Activated CD8-positive, alpha-beta T cell treated with anti-CD3 and anti-CD28 coated beads, Interleukin-2, amount 10 ng/mL, durations not matched to agents 7 days and 5 days (primary cell): ENCODE results near the gene MAP3K7. TPM values are rescaled to one million over a fixed set of nuclear protein-coding genes. Genes with fewer than 3 reads are reported as not detected.

ENCODE experiments used
- ATAC-seq: fragments of 150-1000 bp; cut with Tn5 transposase; one replicate; pipeline ENCODE4 v1.10.0; 2021; ENCODE audit warnings: moderate library complexity
- CTCF ChIA-PET: fragments of 350-600 bp; sonication (Branson Sonifier 250); formaldehyde crosslinking; loops from one replicate; lab custom pipeline; 2021; ENCODE audit warnings: antibody characterized with exemption; lab: Charles Lee
- POLR2A ChIA-PET: fragments of 350-600 bp; sonication (Branson Sonifier 250); formaldehyde crosslinking; loops from one replicate; lab custom pipeline; 2021; ENCODE audit warnings: antibody characterized with exemption; lab: Charles Lee
- DNase-seq: peaks from one replicate; pipeline ENCODE4 v3.0.0-alpha.2; 2020
- H3K27ac Mint-ChIP-seq: one replicate; pipeline ENCODE4 v1.8.0; 2021; ENCODE audit warnings: mild to moderate bottlenecking, mixed read lengths
- H3K27me3 Mint-ChIP-seq: one replicate; pipeline ENCODE4 v1.8.0; 2021; ENCODE audit warnings: low read depth, mixed read lengths
- H3K36me3 Mint-ChIP-seq: one replicate; pipeline ENCODE4 v1.8.0; 2021; ENCODE audit warnings: low read depth, mixed read lengths
- H3K4me1 Mint-ChIP-seq: one replicate; pipeline ENCODE4 v1.8.0; 2021; ENCODE audit warnings: low read depth, mixed read lengths
- H3K4me3 Mint-ChIP-seq: one replicate; pipeline ENCODE4 v1.8.0; 2021; ENCODE audit warnings: mild to moderate bottlenecking, mixed read lengths
- H3K9me3 Mint-ChIP-seq: one replicate; pipeline ENCODE4 v1.8.0; 2022; ENCODE audit warnings: mixed read lengths; ENCODE audit not compliant: insufficient read depth
- total RNA-seq, 2 experiments: library from RNA; stranded (reverse); gene quantifications; one replicate each; pipeline ENCODE4 v1.2.3, GENCODE V29; 2021

MAP3K7 gene
- total RNA-seq, 2 experiments from 2014 or later, result 27.8 to 28.1 TPM

- POLR2A ChIA-PET, result interaction anchor here (0.7 kb wide), 1 partner anchor 519 kb away, joined by 3 read pairs; no protein-coding TSS in a partner anchor
- CTCF ChIA-PET, result interaction anchor here (1.4 kb wide), 1 partner anchor 15 kb away, joined by 3 read pairs; no protein-coding TSS in a partner anchor
- Mint-ChIP-seq H3K4me1 (peaks cover 6% of the 10 kb centered on the region), H3K36me3 (no peaks in the 10 kb centered on the region), H3K27ac (no peak overlapping the region), H3K9me3 (no peaks in the 10 kb centered on the region), H3K27me3 (peaks cover 50% of the 10 kb centered on the region), H3K4me3 (no peak overlapping the region)
- ATAC-seq (no peak), DNase-seq (no peak)
These were observed 92.6 kb downstream of the MAP3K7 start for GRCh38 chr6:90494067-90494780.

- no peak for ATAC-seq
- H3K4me1 Mint-ChIP-seq, result peaks cover 6% of the 10 kb centered on the region
- H3K27ac Mint-ChIP-seq, result no peak overlapping the region
- POLR2A ChIA-PET, result no interaction called here
- no peak for DNase-seq
- H3K27me3 Mint-ChIP-seq, result peaks cover 45% of the 10 kb centered on the region
- H3K4me3 Mint-ChIP-seq, result no peak overlapping the region
- H3K36me3 Mint-ChIP-seq, result no peaks in the 10 kb centered on the region
- H3K9me3 Mint-ChIP-seq, result no peaks in the 10 kb centered on the region
- CTCF ChIA-PET, result interaction anchor here (1.0 to 1.4 kb wide), 2 partner anchors 14 to 91 kb away, joined by 3 to 4 read pairs; no protein-coding TSS in a partner anchor
These were observed 93.5 kb downstream of the MAP3K7 start for GRCh38 chr6:90493332-90493731.

GRCh38 chr6:90492798-90493197, 94.1 kb downstream of the MAP3K7 start:
- Mint-ChIP-seq H3K27me3 (peaks cover 45% of the 10 kb centered on the region), H3K4me1 (peaks cover 6% of the 10 kb centered on the region), H3K27ac (no peak overlapping the region), H3K36me3 (no peaks in the 10 kb centered on the region), H3K4me3 (no peak overlapping the region), H3K9me3 (no peaks in the 10 kb centered on the region)
- POLR2A ChIA-PET, result no interaction called here
- no peak for ATAC-seq
- CTCF ChIA-PET, result interaction anchor here (1.0 to 1.3 kb wide), 2 partner anchors 91 to 347 kb away, joined by 3 to 4 read pairs; no protein-coding TSS in a partner anchor
- DNase-seq, result no peak

GRCh38 chr6:90492369-90492768, 94.5 kb downstream of the MAP3K7 start:
- ChIA-PET POLR2A (no interaction called here), CTCF (interaction anchor here (1.0 to 1.3 kb wide), 2 partner anchors 92 to 347 kb away, joined by 3 to 4 read pairs; no protein-coding TSS in a partner anchor)
- H3K9me3 Mint-ChIP-seq, result no peaks in the 10 kb centered on the region
- no peak for ATAC-seq
- H3K4me1 Mint-ChIP-seq, result peaks cover 6% of the 10 kb centered on the region
- no peak overlapping the region for H3K4me3 Mint-ChIP-seq
- DNase-seq, result no peak
- no peak overlapping the region for H3K27ac Mint-ChIP-seq
- peaks cover 41% of the 10 kb centered on the region for H3K27me3 Mint-ChIP-seq
- H3K36me3 Mint-ChIP-seq, result no peaks in the 10 kb centered on the region

- CTCF ChIA-PET, result interaction anchor here (1.1 to 2.1 kb wide), 3 partner anchors 10 to 549 kb away, joined by 3 to 11 read pairs (median 4); no protein-coding TSS in a partner anchor
- Mint-ChIP-seq H3K27ac (no peak overlapping the region), H3K4me3 (no peak overlapping the region), H3K36me3 (peaks cover 4% of the 10 kb centered on the region), H3K4me1 (peaks cover 6% of the 10 kb centered on the region), H3K9me3 (no peaks in the 10 kb centered on the region), H3K27me3 (peaks cover 31% of the 10 kb centered on the region)
- ATAC-seq (no peak), DNase-seq (no peak)
- POLR2A ChIA-PET, result no interaction called here
These were observed 96.7 kb downstream of the MAP3K7 start for GRCh38 chr6:90490030-90490716.

GRCh38 chr6:90488816-90489215, 98.1 kb downstream of the MAP3K7 start:
- peaks cover 23% of the 10 kb centered on the region for H3K27me3 Mint-ChIP-seq
- peaks cover 6% of the 10 kb centered on the region for H3K4me1 Mint-ChIP-seq
- POLR2A ChIA-PET, result no interaction called here
- CTCF ChIA-PET, result interaction anchor here (2.1 kb wide), 1 partner anchor 10 kb away, joined by 11 read pairs; no protein-coding TSS in a partner anchor
- no peak overlapping the region for H3K27ac Mint-ChIP-seq
- DNase-seq (no peak), ATAC-seq (no peak)
- H3K4me3 Mint-ChIP-seq, result no peak overlapping the region
- no peaks in the 10 kb centered on the region for H3K9me3 Mint-ChIP-seq
- H3K36me3 Mint-ChIP-seq, result peaks cover 4% of the 10 kb centered on the region

GRCh38 chr6:90485635-90486277, 101.1 kb downstream of the MAP3K7 start:
- Mint-ChIP-seq H3K9me3 (no peaks in the 10 kb centered on the region), H3K27me3 (peaks cover 9% of the 10 kb centered on the region), H3K4me1 (no peaks in the 10 kb centered on the region), H3K4me3 (no peak overlapping the region), H3K27ac (no peak overlapping the region), H3K36me3 (peaks cover 4% of the 10 kb centered on the region)
- ChIA-PET POLR2A (no interaction called here), CTCF (interaction anchor here (0.9 to 1.1 kb wide), 2 partner anchors 11 to 93 kb away, joined by 3 read pairs; no protein-coding TSS in a partner anchor)
- ATAC-seq (no peak), DNase-seq (no peak)

- Mint-ChIP-seq H3K27me3 (peaks cover 2% of the 10 kb centered on the region), H3K36me3 (peaks cover 4% of the 10 kb centered on the region), H3K4me1 (no peaks in the 10 kb centered on the region), H3K9me3 (no peaks in the 10 kb centered on the region), H3K4me3 (no peak overlapping the region), H3K27ac (no peak overlapping the region)
- ChIA-PET POLR2A (no interaction called here), CTCF (no interaction called here)
- no peak for ATAC-seq
- DNase-seq, result no peak
These were observed 102.0 kb downstream of the MAP3K7 start for GRCh38 chr6:90484903-90485302.

GRCh38 chr6:90484385-90484784, 102.5 kb downstream of the MAP3K7 start:
- Mint-ChIP-seq H3K36me3 (peaks cover 4% of the 10 kb centered on the region), H3K4me1 (peaks cover 3% of the 10 kb centered on the region), H3K9me3 (no peaks in the 10 kb centered on the region), H3K4me3 (no peak overlapping the region), H3K27ac (no peak overlapping the region), H3K27me3 (peaks cover 2% of the 10 kb centered on the region)
- ChIA-PET CTCF (no interaction called here), POLR2A (no interaction called here)
- DNase-seq (no peak), ATAC-seq (no peak)

- H3K4me1 Mint-ChIP-seq, result peaks cover 7% of the 10 kb centered on the region
- no peaks in the 10 kb centered on the region for H3K9me3 Mint-ChIP-seq
- peaks cover 4% of the 10 kb centered on the region for H3K36me3 Mint-ChIP-seq
- H3K4me3 Mint-ChIP-seq, result no peak overlapping the region
- ChIA-PET POLR2A (no interaction called here), CTCF (interaction anchor here (0.6 kb wide), 1 partner anchor 9 kb away, joined by 3 read pairs; no protein-coding TSS in a partner anchor)
- no peak overlapping the region for H3K27ac Mint-ChIP-seq
- H3K27me3 Mint-ChIP-seq, result peaks cover 2% of the 10 kb centered on the region
- ATAC-seq (no peak), DNase-seq (no peak)
These were observed 102.9 kb downstream of the MAP3K7 start for GRCh38 chr6:90483956-90484355.

- DNase-seq, result no peak
- H3K4me1 Mint-ChIP-seq, result peaks cover 14% of the 10 kb centered on the region
- no peak for ATAC-seq
- no peaks in the 10 kb centered on the region for H3K9me3 Mint-ChIP-seq
- H3K4me3 Mint-ChIP-seq, result no peak overlapping the region
- H3K36me3 Mint-ChIP-seq, result peaks cover 4% of the 10 kb centered on the region
- ChIA-PET POLR2A (no interaction called here), CTCF (interaction anchor here (0.6 to 12.0 kb wide), 3 partner anchors 8 to 247 kb away, joined by 3 to 253 read pairs (median 3); no protein-coding TSS in a partner anchor)
- no peaks in the 10 kb centered on the region for H3K27me3 Mint-ChIP-seq
- H3K27ac Mint-ChIP-seq, result no peak overlapping the region
These were observed 103.6 kb downstream of the MAP3K7 start for GRCh38 chr6:90483116-90483839.
